Loucy (cell line): ENCODE results near the gene TGFB2.

Source experiments
- H2AFZ ChIP-seq: fragments of 200-600 bp; sonication (generic); 2 replicates; pipeline ENCODE4 v1.6.0; 2016; ENCODE audit warnings: antibody characterized with exemption, mild to moderate bottlenecking, low read length, moderate library complexity
- H3F3A ChIP-seq: fragments of 200-600 bp; 2 replicates; pipeline ENCODE4 v1.6.0; 2016; ENCODE audit warnings: antibody characterized with exemption, low read depth, mild to moderate bottlenecking
- H3K27me3 ChIP-seq: fragments of 200-600 bp; sonication (generic); 2 replicates; pipeline ENCODE4 v1.6.1; 2014; ENCODE audit warnings: low read length, mild to moderate bottlenecking; ENCODE audit not compliant: insufficient read depth, poor library complexity, severe bottlenecking
- H3K36me3 ChIP-seq: fragments of 200-600 bp; sonication (generic); 2 replicates; pipeline ENCODE4 v1.6.1; 2016; ENCODE audit warnings: low read length; ENCODE audit not compliant: insufficient read depth
- H3K4me1 ChIP-seq: fragments of 200-600 bp; sonication (generic); 2 replicates; pipeline ENCODE4 v1.5.1; 2014; ENCODE audit warnings: low read length, mild to moderate bottlenecking; ENCODE audit not compliant: insufficient read depth, poor library complexity, severe bottlenecking
- H3K4me2 ChIP-seq: fragments of 200-600 bp; sonication (generic); 2 replicates; pipeline ENCODE4 v1.6.0; 2014; ENCODE audit warnings: antibody characterized with exemption, low read length, low read depth, mild to moderate bottlenecking; ENCODE audit not compliant: poor library complexity, severe bottlenecking
- H3K4me3 ChIP-seq: fragments of 200-600 bp; sonication (generic); 2 replicates; pipeline ENCODE4 v1.5.1; 2014; ENCODE audit warnings: low read length, mild to moderate bottlenecking, mixed read lengths; ENCODE audit not compliant: poor library complexity, severe bottlenecking
- H3K79me2 ChIP-seq: fragments of 200-600 bp; sonication (generic); 2 replicates; pipeline ENCODE4 v1.6.1; 2014; ENCODE audit warnings: low read length; ENCODE audit not compliant: insufficient read depth
- H3K9ac ChIP-seq: fragments of 200-600 bp; sonication (generic); 2 replicates; pipeline ENCODE4 v1.6.0; 2014; ENCODE audit warnings: mild to moderate bottlenecking, low read depth, low read length, moderate library complexity; ENCODE audit not compliant: poor library complexity, severe bottlenecking
- H3K9me2 ChIP-seq: fragments of 200-600 bp; sonication (generic); replicated peaks from 2 replicates; pipeline ENCODE4 v1.6.1; 2016; ENCODE audit warnings: low read depth, low read length, mixed read lengths
- H3K9me3 ChIP-seq: fragments of 200-600 bp; sonication (generic); 2 replicates; pipeline ENCODE4 v1.6.1; 2014; ENCODE audit warnings: mild to moderate bottlenecking, antibody characterized with exemption, low read length, low read depth; ENCODE audit not compliant: insufficient read depth
- H4K20me1 ChIP-seq: fragments of 200-600 bp; sonication (generic); 2 replicates; pipeline ENCODE4 v1.6.0; 2014; ENCODE audit warnings: antibody characterized with exemption, low read length, mild to moderate bottlenecking; ENCODE audit not compliant: insufficient read depth, poor library complexity, severe bottlenecking
- EZH2phosphoT487 ChIP-seq: fragments of 200-600 bp; IDR thresholded peaks from 2 replicates; pipeline ENCODE4 v1.6.1; 2018; ENCODE audit warnings: antibody characterized with exemption, mild to moderate bottlenecking, moderate library complexity, borderline replicate concordance
- TF ChIP-seq, protein P1 (sequence below): fragments of 200-600 bp; sonication (generic); conservative IDR thresholded peaks from 2 replicates; pipeline ENCODE4 v1.5.1; 2014; ENCODE audit warnings: mild to moderate bottlenecking, antibody characterized with exemption, low read length

TGFB2 gene

DNA sequence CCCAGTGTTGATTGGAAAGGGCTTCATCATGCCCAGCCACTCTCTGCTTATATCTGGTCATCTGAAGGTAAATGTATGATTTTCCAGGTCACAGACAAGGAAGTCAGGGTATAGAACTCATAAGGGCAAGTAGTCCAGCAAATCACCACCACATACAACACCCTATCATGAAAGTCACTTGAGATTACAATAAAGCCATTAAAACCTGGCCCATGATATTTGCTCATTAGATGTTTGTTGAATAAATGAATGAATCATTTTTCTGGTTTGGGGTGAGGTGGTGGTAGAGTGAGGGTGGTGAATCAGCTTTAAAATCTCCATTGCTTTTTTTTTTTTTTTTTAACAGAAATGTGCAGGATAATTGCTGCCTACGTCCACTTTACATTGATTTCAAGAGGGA, 91.9 kb downstream of the TGFB2 start:
- Histone ChIP-seq H3K4me3 (no peak overlapping the region), H4K20me1 (no peaks in the 10 kb centered on the region), H3K79me2 (no peaks in the 10 kb centered on the region), H3K9me3 (no peaks in the 10 kb centered on the region), H3K27me3 (no peaks in the 10 kb centered on the region), H3F3A (no peaks in the 10 kb centered on the region), H2AFZ (no peak overlapping the region), H3K9ac (no peak overlapping the region), H3K4me2 (no peak overlapping the region), H3K9me2 (no peaks in the 10 kb centered on the region), H3K36me3 (no peaks in the 10 kb centered on the region), H3K4me1 (no peaks in the 10 kb centered on the region)
- TF ChIP-seq EZH2phosphoT487: no peak
- TF ChIP-seq, protein P1, sequence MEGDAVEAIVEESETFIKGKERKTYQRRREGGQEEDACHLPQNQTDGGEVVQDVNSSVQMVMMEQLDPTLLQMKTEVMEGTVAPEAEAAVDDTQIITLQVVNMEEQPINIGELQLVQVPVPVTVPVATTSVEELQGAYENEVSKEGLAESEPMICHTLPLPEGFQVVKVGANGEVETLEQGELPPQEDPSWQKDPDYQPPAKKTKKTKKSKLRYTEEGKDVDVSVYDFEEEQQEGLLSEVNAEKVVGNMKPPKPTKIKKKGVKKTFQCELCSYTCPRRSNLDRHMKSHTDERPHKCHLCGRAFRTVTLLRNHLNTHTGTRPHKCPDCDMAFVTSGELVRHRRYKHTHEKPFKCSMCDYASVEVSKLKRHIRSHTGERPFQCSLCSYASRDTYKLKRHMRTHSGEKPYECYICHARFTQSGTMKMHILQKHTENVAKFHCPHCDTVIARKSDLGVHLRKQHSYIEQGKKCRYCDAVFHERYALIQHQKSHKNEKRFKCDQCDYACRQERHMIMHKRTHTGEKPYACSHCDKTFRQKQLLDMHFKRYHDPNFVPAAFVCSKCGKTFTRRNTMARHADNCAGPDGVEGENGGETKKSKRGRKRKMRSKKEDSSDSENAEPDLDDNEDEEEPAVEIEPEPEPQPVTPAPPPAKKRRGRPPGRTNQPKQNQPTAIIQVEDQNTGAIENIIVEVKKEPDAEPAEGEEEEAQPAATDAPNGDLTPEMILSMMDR: no peak

DNA sequence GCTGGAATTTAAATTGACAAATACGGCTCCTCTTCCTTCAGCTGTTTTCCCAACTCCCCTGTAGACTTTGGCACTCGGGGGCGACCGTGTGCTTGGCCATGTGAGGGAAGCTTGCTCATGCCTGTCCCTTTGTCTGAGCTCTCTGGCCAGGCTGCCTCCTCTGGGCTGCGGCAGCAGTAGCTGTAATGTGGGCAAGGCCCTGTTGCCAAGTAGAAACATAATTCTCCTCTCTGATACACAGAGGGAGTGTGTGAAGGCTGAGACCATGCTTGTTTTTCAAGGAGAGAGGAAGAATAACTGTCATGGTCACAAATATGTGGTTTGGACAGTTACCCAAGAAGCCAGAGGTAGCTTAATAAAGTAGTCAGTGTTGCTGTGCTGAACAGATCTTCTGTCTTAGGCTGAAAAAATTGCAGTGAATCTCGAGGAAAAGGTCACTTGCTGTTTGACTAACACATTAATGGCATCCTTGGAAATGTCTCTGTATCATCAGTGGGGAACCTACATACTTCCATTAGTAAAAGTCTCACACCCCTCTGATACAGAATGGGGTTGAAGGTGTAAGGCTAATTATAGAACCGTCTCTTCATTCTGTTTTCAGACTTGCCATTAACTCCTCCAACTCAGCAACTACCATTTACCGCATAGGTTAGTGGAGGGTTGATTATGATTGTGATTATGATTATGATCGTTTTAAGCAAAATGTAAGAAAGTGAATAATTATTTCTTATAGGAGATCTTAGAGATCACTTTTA, 94.6 kb downstream of the TGFB2 start:
- H3K9me3 ChIP-seq: no peaks in the 10 kb centered on the region
- TF ChIP-seq, protein P1: no peak
- no peak for TF ChIP-seq EZH2phosphoT487
- no peak overlapping the region for H3K4me2 ChIP-seq
- no peaks in the 10 kb centered on the region for H3K79me2 ChIP-seq
- no peaks in the 10 kb centered on the region for H3K27me3 ChIP-seq
- no peak overlapping the region for H2AFZ ChIP-seq
- no peaks in the 10 kb centered on the region for H3K4me1 ChIP-seq
- H3K9me2 ChIP-seq: no peaks in the 10 kb centered on the region
- no peaks in the 10 kb centered on the region for H3K36me3 ChIP-seq
- no peak overlapping the region for H3K9ac ChIP-seq
- H3K4me3 ChIP-seq: no peak overlapping the region
- H4K20me1 ChIP-seq: no peaks in the 10 kb centered on the region
- H3F3A ChIP-seq: no peaks in the 10 kb centered on the region

DNA sequence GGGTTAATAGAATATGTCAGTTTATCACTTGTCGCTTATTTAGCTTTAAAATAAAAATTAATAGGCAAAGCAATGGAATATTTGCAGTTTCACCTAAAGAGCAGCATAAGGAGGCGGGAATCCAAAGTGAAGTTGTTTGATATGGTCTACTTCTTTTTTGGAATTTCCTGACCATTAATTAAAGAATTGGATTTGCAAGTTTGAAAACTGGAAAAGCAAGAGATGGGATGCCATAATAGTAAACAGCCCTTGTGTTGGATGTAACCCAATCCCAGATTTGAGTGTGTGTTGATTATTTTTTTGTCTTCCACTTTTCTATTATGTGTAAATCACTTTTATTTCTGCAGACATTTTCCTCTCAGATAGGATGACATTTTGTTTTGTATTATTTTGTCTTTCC, 98.1 kb downstream of the TGFB2 start:
- no peak overlapping the region for H3K4me3 ChIP-seq
- no peak for TF ChIP-seq EZH2phosphoT487
- TF ChIP-seq, protein P1: no peak
- no peaks in the 10 kb centered on the region for H3K4me1 ChIP-seq
- no peak overlapping the region for H3K9ac ChIP-seq
- no peaks in the 10 kb centered on the region for H3K79me2 ChIP-seq
- no peak overlapping the region for H2AFZ ChIP-seq
- no peak overlapping the region for H3K4me2 ChIP-seq
- H3F3A ChIP-seq: no peaks in the 10 kb centered on the region
- no peaks in the 10 kb centered on the region for H4K20me1 ChIP-seq
- no peaks in the 10 kb centered on the region for H3K9me2 ChIP-seq
- H3K27me3 ChIP-seq: no peaks in the 10 kb centered on the region
- no peaks in the 10 kb centered on the region for H3K36me3 ChIP-seq
- H3K9me3 ChIP-seq: no peaks in the 10 kb centered on the region
